Measurements from ENCODE around the gene CALHM3. TPM values are rescaled to one million over a fixed set of nuclear protein-coding genes. Genes with fewer than 3 reads are reported as not detected.

Gene CALHM3
- total and polyA plus RNA-seq, 8 donors = 0.08 to 1.5 (median 0.17) TPM

GRCh38 chr10:103448746-103449145 is 30.3 kb downstream of the CALHM3 start:
- intact Hi-C loops (cut with DNase I) = no loop called here
- Histone ChIP-seq H3K27me3 (no peaks in the 10 kb centered on the region), H3K9me3 (no peaks in the 10 kb centered on the region), H3K4me3 (peak overlapping the region in 1 of 4 donors; percentile 10), H3K36me3 (peaks cover 0 to 23% (median 17%) of the 10 kb centered on the region in 3 donors), H3K27ac (no peak overlapping the region), H3K4me1 (peaks cover 0 to 4% (median 0%) of the 10 kb centered on the region in 3 donors)
- TF ChIP-seq CTCF (IDR thresholded peaks at IDR 0.05) = no peak
- FAIRE-seq = no peak
- WGBS, 2 donors = 80 to 83% methylated on average over 1 of the region's 1 CpG
- peak in 3 of 4 donors; percentile 13 to 29 (median 24) for ATAC-seq
- no peak for DNase-seq

- 97% methylated on average over 23 of the region's 23 CpGs for WGBS, 2 donors
- H3K4me1 ChIP-seq = no peaks in the 10 kb centered on the region
- no peak for TF ChIP-seq CTCF (IDR thresholded peaks at IDR 0.05)
- intact Hi-C loops (cut with DNase I) = no loop called here
- H3K36me3 ChIP-seq = peaks cover 3 to 37% (median 29%) of the 10 kb centered on the region in 3 donors
- ATAC-seq (no peak), DNase-seq (no peak), FAIRE-seq (no peak)
- no peak overlapping the region for H3K4me3 ChIP-seq
- H3K9me3 ChIP-seq = no peaks in the 10 kb centered on the region
- no peak overlapping the region for H3K27ac ChIP-seq
- no peaks in the 10 kb centered on the region for H3K27me3 ChIP-seq
Observed at GRCh38 chr10:103447187-103447586, 31.9 kb downstream of the CALHM3 start.

GRCh38 chr10:103445767-103446567 is 33.1 kb downstream of the CALHM3 start:
- Histone ChIP-seq H3K9me3 (no peaks in the 10 kb centered on the region), H3K4me1 (no peaks in the 10 kb centered on the region), H3K4me3 (no peak overlapping the region), H3K27ac (peak overlapping the region in 1 of 4 donors; percentile 28), H3K36me3 (peaks cover 3 to 48% (median 31%) of the 10 kb centered on the region in 3 donors), H3K27me3 (no peaks in the 10 kb centered on the region)
- intact Hi-C loops (cut with DNase I) = no loop called here
- no peak for TF ChIP-seq CTCF (IDR thresholded peaks at IDR 0.05)
- WGBS, 2 donors = 78 to 81% methylated on average over 12 of the region's 12 CpGs
- ATAC-seq (peak in 2 of 4 donors; percentile 22 to 38), FAIRE-seq (no peak), DNase-seq (peak in 1 of 6 donors; percentile 39)

GRCh38 chr10:103445366-103445765 is 33.7 kb downstream of the CALHM3 start:
- intact Hi-C loops (cut with DNase I) = no loop called here
- H3K9me3 ChIP-seq = no peaks in the 10 kb centered on the region
- peaks cover 3 to 54% (median 34%) of the 10 kb centered on the region in 3 donors for H3K36me3 ChIP-seq
- 88 to 97% methylated on average over 9 of the region's 9 CpGs for WGBS, 2 donors
- TF ChIP-seq CTCF (IDR thresholded peaks at IDR 0.05) = no peak
- DNase-seq (no peak), FAIRE-seq (no peak), ATAC-seq (no peak)
- no peak overlapping the region for H3K4me3 ChIP-seq
- H3K4me1 ChIP-seq = no peaks in the 10 kb centered on the region
- H3K27ac ChIP-seq = peak overlapping the region in 1 of 4 donors; percentile 28
- no peaks in the 10 kb centered on the region for H3K27me3 ChIP-seq

GRCh38 chr10:103444478-103444877 is 34.6 kb downstream of the CALHM3 start:
- intact Hi-C loops (cut with DNase I) = no loop called here
- TF ChIP-seq CTCF (IDR thresholded peaks at IDR 0.05) = no peak
- no peaks in the 10 kb centered on the region for H3K27me3 ChIP-seq
- no peak for FAIRE-seq
- H3K36me3 ChIP-seq = peaks cover 3 to 63% (median 34%) of the 10 kb centered on the region in 3 donors
- DNase-seq = no peak
- WGBS, 2 donors = 80 to 91% methylated on average over 10 of the region's 10 CpGs
- no peak overlapping the region for H3K27ac ChIP-seq
- no peak for ATAC-seq
- H3K9me3 ChIP-seq = no peaks in the 10 kb centered on the region
- H3K4me1 ChIP-seq = no peaks in the 10 kb centered on the region
- H3K4me3 ChIP-seq = no peak overlapping the region
